ENCODE data around the gene WDR62. TPM values are rescaled to one million over a fixed set of nuclear protein-coding genes. Genes with fewer than 3 reads are reported as not detected.

Gene WDR62
- total RNA-seq, 1 experiment from 2014 or later = 14.0 TPM

- Histone ChIP-seq H4K20me1 (ENCODE audit: insufficient read depth) (no peaks in the 10 kb centered on the region), H3K4me2 (no peak overlapping the region), H3K9me3 (ENCODE audit: insufficient read depth, low read depth) (no peaks in the 10 kb centered on the region), H3K4me3 (no peak overlapping the region), H3K27me3 (ENCODE audit: insufficient read depth, low read depth) (no peaks in the 10 kb centered on the region), H3K4me1 (replicated peaks; ENCODE audit: insufficient read depth) (no peaks in the 10 kb centered on the region), H3K9me2 (ENCODE audit: insufficient read depth) (no peaks in the 10 kb centered on the region), H3K27ac (no peak overlapping the region), H3K79me2 (ENCODE audit: low read depth) (no peaks in the 10 kb centered on the region), H3F3A (ENCODE audit: insufficient read depth, low read depth) (no peaks in the 10 kb centered on the region), H3K36me3 (ENCODE audit: low read depth) (0 out of 2 replicates have a peak, but pooled peaks cover 9% of the 10 kb centered on the region), H2AFZ (no peak overlapping the region)
- POLR2A ChIA-PET (ENCODE audit: unreplicated experiment) = no interaction called here
- intact Hi-C loops (cut with micrococcal nuclease; ENCODE audit: unreplicated experiment) = no loop called here
- CTCF ChIA-PET = no interaction called here
- DNase-seq = no peak
- no peak for TF ChIP-seq EZH2 (IDR thresholded peaks at IDR 0.05; ENCODE audit: low read depth)
- TF ChIP-seq CTCF (conservative IDR thresholded peaks at IDR 0.05) = no peak
- BruUV-seq (replicated peaks) = no TSS peak
Measured at GRCh38 chr19:36086326-36086725, 31.6 kb downstream of the WDR62 start.

GRCh38 chr19:36089847-36090246, 35.1 kb downstream of the WDR62 start:
- Histone ChIP-seq H3K4me2 (no peak overlapping the region), H3K9me3 (ENCODE audit: insufficient read depth, low read depth) (no peaks in the 10 kb centered on the region), H3K27ac (no peak overlapping the region), H3F3A (ENCODE audit: insufficient read depth, low read depth) (no peaks in the 10 kb centered on the region), H4K20me1 (ENCODE audit: insufficient read depth) (no peaks in the 10 kb centered on the region), H3K27me3 (ENCODE audit: insufficient read depth, low read depth) (no peaks in the 10 kb centered on the region), H3K9me2 (ENCODE audit: insufficient read depth) (no peaks in the 10 kb centered on the region), H3K4me3 (no peak overlapping the region), H3K36me3 (ENCODE audit: low read depth) (0 out of 2 replicates have a peak, but pooled peaks cover 6% of the 10 kb centered on the region), H3K4me1 (replicated peaks; ENCODE audit: insufficient read depth) (no peaks in the 10 kb centered on the region), H2AFZ (no peak overlapping the region), H3K79me2 (ENCODE audit: low read depth) (no peaks in the 10 kb centered on the region)
- intact Hi-C loops (cut with micrococcal nuclease; ENCODE audit: unreplicated experiment) = no loop called here
- CTCF ChIA-PET = no interaction called here
- DNase-seq = no peak
- POLR2A ChIA-PET (ENCODE audit: unreplicated experiment) = no interaction called here
- no TSS peak for BruUV-seq (replicated peaks)
- no peak for TF ChIP-seq CTCF (conservative IDR thresholded peaks at IDR 0.05)
- no peak for TF ChIP-seq EZH2 (IDR thresholded peaks at IDR 0.05; ENCODE audit: low read depth)

GRCh38 chr19:36090910-36091695, 36.4 kb downstream of the WDR62 start:
- no peak for DNase-seq
- no peaks in the 10 kb centered on the region for H3K4me1 ChIP-seq (replicated peaks; ENCODE audit: insufficient read depth)
- no peaks in the 10 kb centered on the region for H4K20me1 ChIP-seq (ENCODE audit: insufficient read depth)
- no peak overlapping the region for H3K27ac ChIP-seq
- intact Hi-C loops (cut with micrococcal nuclease; ENCODE audit: unreplicated experiment) = no loop called here
- no peaks in the 10 kb centered on the region for H3F3A ChIP-seq (ENCODE audit: insufficient read depth, low read depth)
- BruUV-seq (replicated peaks) = no TSS peak
- no peaks in the 10 kb centered on the region for H3K27me3 ChIP-seq (ENCODE audit: insufficient read depth, low read depth)
- POLR2A ChIA-PET (ENCODE audit: unreplicated experiment) = no interaction called here
- no peak overlapping the region for H3K4me2 ChIP-seq
- no peaks in the 10 kb centered on the region for H3K79me2 ChIP-seq (ENCODE audit: low read depth)
- TF ChIP-seq CTCF (conservative IDR thresholded peaks at IDR 0.05) (no peak), EZH2 (IDR thresholded peaks at IDR 0.05; ENCODE audit: low read depth) (no peak)
- 0 out of 2 replicates have a peak, but pooled peaks cover 6% of the 10 kb centered on the region for H3K36me3 ChIP-seq (ENCODE audit: low read depth)
- no peaks in the 10 kb centered on the region for H3K9me2 ChIP-seq (ENCODE audit: insufficient read depth)
- CTCF ChIA-PET = no interaction called here
- no peak overlapping the region for H2AFZ ChIP-seq
- H3K9me3 ChIP-seq (ENCODE audit: insufficient read depth, low read depth) = no peaks in the 10 kb centered on the region
- H3K4me3 ChIP-seq = no peak overlapping the region

Data from PC-9 (cell line).